HL-60 (cell line): ENCODE results near the gene ITSN1.

Source experiments
- CTCF ChIP-seq: IDR thresholded peaks from one replicate; pipeline ENCODE4 v1.5.1; 2011; ENCODE audit warnings: low read length, control low read depth, inconsistent platforms; ENCODE audit not compliant: insufficient read depth
- REST ChIP-seq: IDR thresholded peaks from 2 replicates; pipeline ENCODE4 v1.6.1; 2012; ENCODE audit warnings: low read depth; ENCODE audit not compliant: insufficient replicate concordance

GRCh38 chr21:33884376-33885171, 242.3 kb downstream of the ITSN1 start:
- TF ChIP-seq CTCF (no peak), REST (no peak)
